Measurements from ENCODE around the gene ARHGAP26.

The ARHGAP26 gene

DNA sequence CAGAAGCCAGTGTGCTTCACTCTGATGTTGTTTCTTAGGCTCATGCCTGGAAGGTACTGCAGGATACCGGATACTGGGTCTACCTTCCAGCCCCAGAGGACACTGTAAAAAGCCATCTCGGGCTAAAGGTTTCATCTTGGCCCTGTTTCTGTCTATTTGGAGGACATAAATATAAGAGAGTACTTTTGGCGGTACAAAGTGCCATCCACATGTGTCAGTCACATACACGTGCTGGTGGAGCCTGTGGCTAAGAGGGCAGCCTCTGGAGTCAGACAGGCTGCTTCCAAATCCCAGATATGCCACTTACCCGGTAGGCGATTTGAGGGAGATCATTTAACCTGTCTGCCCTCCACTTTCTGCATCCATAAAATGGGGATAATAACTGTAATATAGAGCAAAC lies 472.9 kb downstream of the ARHGAP26 start:
- no peak for DNase-seq

DNA sequence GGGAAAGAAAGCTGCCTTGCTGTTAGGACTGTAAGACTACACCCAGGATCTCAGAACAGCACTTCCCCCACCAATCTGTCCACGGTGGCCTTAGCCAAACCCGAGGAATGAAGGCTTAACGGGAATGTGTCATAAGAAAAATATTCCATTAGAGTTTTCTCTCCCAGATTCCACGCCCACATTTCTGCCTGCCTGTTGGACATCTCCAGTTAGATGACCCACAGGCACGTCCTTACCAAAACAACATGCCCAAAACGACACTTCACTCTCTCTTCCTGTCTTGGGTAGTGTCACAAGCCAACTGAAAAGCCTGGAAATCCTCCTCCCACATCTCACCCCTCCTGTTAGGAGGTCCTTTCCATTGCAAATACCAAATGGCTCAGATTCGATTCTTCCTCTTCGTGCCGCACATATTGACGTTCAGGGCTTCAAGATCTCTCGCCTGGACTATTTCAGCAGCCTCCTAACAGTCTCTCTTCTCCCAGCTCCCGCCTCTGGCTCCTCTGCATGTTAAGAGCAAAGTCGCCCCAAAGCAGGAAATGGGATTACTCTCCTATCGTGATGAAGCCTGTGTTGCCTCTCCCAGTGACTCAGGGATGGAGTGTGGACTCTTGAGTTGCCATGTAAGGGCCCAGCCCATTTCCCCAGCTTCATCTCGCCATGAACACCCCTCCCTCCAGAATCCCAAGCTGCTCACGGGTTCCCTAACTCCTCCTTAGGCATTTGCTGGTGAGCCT lies 474.0 kb downstream of the ARHGAP26 start:
- DNase-seq: peak; percentile 88

DNA sequence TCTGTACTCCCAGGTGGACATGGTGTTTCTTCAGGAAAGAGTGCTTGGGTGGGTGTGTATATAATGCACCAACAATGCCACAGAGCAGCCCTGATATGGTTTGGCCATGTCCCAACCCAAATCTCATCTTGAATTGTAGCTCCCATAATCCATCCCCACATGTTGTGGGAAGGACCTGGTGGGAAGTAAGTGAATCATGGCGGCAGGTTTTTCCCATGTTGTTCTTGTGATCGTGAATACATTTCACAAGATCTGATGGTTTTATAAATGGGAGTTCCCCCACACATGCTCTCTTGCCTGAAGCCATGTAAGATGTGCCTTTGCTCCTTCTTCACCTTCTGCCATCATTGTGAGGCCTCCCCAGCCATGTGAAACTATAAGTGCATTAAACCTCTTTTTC lies 474.8 kb downstream of the ARHGAP26 start:
- DNase-seq: no peak

DNA sequence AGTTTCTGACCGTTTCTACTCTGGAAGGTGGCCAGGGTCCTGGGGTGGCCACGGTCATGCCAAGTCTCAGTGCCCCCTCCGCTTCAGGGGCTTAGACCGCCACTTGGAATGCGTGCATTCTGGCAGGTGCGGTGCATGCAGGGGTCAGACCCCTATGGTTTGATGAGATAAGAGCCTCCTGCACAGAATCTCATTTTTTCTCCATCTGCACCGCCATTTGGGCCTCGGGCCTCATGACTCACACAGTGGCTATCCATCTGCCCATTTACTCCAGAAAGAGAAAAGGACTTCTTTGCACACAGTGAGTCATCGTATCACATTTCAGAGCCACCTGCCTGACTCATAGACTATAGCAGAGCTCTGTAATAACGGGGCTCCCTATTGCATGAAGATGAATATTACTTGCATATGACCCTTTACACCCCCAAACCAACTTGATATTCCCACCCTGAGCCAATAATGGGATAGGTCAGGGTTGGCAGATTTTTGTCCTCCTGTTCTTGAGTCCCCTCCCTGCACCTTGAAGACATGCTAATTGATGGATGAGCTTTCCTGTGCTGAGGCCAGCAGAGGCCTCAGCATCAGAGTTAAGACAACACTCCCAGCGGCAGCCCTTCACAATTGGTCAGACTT lies 475.9 kb downstream of the ARHGAP26 start:
- DNase-seq: peak; percentile 95

DNA sequence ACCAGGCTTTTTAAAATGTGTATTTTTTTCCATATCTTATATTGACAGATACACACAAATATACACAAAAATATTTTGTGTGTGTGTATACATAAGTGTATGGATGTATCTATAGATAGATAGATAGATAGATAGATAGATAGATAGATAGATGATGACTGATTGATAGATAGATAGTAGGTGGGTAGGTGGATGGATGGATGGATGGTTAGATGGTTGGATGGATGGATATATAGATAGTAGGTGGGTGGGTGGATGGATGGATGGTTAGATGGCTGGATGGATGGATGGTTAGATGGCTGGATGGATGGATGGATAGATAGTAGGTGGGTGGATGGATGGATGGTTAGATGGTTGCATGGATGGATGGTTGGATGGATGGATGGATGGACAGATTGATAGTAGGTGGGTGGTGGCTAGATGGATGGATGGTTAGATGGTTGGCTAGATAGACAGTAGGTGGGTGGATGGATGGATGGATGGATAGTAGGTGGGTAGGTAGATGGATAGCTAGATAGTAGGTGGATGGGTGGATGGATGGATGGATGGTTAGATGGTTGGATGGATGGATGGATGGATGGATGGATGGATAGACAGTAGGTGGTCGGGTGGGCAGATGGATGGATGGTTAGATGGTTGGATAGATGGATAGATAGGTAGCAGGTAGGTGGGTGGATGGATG lies 477.1 kb downstream of the ARHGAP26 start:
- DNase-seq: no peak

DNA sequence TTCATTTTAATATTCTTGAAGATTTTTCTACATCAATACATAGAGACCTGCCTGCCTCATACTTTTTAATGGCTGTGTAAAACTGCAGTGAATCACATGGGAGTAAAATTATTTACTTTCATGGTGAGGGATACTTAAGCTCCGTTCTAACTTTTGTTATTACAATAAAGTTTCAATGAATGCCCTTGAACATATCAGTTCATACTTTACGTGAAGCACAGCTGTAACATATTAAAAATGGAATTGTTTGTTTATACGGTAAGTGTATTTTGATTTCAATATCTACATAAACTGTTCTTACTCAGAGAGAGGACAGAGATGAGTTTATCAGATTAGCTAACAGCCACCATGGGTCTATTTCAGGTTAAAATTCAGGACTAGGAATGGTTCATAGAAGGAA lies 478.2 kb downstream of the ARHGAP26 start:
- no peak for DNase-seq

DNA sequence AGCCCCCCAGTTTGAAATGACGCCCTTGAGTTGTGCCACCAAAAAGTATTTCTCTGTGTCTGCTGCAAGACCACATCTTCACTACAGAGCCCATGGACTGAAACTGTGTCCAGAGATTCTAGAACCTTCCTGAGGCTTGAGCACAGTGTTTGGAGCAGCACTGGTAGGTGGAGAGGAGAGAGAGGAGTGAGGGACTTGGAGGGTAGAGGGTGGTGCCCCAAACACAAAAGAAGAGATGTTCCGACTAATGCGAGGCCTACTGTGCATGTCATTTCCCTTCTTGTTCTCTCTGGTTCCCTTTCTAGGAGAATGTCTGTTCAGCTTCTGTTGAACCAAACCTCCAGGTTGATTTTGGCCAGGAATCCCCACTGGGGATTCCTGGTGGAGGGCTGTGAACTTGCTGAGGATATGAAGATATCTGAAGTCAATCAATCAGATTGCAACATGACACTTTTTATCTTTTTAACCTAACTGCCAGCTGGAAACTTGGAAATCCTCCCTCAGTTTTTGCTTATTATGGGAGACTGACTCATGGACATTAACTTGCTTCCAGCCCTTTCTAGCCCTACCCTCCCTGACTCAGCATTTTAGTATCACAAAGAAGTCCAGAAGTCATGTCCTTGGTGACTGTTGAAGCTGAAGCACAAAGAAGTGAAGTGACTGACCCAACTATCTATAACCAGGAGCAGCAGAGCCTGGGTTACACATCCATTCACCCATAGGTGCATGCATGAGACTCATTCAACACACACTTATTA lies 478.8 kb downstream of the ARHGAP26 start:
- no peak for DNase-seq

DNA sequence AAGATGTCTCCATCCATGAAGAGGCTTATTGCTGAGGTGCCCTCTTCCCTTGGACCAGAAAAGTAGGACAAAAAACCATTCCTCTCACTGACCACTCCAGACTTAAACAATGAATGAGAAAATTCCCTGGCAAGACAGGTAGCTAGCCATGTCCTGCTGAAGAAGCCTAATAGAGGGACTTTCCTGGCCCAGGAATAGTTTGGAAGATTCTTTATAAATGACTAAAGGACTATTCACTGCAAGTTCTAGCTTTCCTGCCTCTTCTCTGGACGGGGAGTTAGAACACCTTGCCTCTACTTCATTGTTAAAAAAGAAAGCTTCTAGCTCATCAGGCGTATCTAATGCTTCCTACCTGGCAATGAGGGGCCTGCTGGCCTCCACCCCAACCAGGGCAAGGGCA lies 479.7 kb downstream of the ARHGAP26 start:
- DNase-seq: no peak

DNA sequence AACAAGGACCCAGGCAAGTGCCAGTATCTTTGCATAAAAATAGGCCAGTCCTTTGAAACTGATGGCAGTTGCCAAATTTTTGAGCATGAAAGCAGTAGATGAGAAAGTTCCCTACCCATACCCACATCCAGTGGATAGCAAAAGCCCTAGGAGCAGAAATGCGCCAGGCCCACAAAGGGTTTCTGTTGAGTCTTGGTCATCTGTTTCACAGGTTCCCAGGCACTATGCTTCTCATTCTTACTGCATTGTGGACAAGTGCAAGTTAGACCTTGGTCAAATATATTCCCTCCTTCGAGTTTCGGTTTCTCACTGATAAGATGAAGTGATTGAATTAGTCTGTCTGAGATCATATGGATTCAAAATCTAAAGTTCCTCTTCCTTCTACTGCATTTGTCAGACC lies 481.0 kb downstream of the ARHGAP26 start:
- DNase-seq: no peak

DNA sequence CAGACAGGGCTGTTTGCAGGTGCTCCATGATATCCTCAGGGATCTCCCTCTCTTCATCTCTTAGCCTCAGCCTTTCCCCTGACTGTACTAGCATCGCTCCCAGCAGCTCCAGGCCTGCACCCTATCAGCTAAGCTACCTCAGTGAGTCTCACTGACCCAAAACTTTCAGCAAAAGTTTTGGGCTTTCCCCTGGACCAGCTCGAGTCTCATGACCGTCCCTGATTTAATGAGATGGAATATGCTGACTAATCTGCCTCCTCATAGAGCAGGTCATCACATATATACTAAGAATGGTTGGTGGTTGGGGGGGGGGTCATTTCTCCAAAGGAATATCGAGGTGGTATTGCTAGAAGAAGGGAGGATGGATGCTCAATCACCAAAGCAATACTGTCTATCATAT lies 481.8 kb downstream of the ARHGAP26 start:
- DNase-seq: no peak

DNA sequence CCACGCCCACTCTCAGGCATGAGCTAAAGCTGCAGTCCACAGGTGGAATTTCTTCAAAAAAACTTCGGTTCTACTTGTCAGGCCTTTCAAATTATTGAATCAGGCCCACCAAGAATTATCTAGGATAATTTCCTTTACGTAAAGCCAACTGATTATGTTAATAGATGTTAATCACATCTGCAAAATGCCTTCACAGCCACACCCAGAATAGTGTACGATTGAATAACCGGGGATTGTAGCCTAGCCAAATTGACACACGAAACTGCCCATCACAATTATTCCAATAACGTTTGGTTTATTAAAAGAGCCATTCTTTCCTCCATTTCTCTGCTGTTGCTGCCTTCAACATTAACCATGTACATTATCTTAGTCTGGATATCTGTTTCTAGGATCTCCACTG lies 484.6 kb downstream of the ARHGAP26 start:
- no peak for DNase-seq

DNA sequence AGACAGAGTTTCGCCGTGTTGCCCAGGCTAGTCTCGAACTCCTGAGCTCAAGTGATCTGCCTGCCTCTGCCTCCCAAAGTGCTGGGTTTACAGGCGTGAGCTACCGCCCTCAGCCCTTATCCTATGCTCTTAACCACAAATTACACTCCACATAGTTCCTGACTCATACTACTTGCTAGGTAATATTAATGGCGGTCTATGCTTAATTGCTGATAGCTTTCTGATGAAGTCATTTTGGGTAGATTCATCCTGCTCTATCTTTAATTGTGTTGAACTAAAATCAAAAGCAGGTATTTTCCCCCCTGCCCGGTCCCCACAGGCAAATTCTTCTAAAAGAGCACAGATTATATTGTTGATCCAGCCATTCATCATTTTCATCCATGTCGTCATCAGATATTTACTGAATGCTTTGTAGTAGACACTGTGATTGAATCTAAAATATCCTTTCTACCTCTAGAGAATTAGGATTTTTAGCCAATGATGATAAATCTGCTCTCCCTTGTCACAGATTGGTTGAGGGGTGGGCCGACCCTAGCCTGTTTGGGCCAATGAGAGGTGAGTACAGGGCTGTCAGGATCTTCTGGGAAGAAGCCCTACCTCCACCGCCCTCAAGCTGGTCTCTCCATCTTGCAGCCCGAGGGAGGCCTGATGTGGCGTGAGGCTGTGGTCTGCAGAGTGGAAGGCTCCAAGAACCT lies 488.5 kb downstream of the ARHGAP26 start:
- DNase-seq: no peak

DNA sequence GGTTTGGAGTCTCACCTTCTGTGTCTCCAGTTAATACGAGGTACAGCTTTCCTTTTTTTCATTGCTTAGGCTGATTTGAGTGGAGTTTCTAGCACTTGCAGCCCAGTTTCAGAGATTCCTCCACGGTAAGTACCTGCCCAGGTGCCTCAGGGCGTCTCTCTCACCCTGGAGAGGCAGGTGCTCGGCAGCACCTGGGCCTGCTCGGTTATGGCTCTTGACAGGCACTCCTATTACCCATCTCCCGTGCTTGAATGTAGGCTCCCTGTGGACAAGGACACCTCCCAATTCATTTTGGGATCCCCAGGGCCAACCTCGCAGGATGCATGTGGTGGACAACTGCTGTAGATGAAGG lies 489.1 kb downstream of the ARHGAP26 start:
- DNase-seq: no peak

DNA sequence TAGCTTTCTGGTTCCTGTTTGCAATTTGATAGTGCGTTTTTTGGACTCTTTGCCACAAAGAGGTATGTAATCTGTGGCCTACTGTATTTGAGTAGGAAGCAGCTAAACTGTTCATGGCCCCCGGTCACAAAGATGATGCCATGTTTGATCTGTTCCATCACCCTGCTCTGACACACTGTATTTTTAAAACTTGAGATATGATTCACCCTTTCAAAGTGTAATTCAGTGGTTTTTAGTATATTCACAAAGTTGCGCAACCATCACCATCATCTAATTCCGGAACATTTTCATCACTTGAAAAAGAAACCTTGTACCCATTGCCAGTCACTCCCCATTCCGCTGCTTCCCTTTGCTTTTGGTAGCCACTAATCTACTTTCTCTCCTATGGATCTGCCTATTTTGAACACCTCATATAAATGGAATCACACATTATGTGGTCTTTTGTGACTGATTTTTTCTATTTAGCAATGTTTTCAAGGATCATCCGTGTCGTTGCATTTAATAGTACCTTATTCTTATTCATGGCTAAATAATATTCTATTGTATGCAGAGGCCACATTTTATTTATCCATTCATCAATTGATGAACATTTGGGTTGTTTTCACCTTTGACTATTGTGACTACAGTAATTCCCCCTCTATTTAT lies 491.7 kb downstream of the ARHGAP26 start:
- DNase-seq: no peak

DNA sequence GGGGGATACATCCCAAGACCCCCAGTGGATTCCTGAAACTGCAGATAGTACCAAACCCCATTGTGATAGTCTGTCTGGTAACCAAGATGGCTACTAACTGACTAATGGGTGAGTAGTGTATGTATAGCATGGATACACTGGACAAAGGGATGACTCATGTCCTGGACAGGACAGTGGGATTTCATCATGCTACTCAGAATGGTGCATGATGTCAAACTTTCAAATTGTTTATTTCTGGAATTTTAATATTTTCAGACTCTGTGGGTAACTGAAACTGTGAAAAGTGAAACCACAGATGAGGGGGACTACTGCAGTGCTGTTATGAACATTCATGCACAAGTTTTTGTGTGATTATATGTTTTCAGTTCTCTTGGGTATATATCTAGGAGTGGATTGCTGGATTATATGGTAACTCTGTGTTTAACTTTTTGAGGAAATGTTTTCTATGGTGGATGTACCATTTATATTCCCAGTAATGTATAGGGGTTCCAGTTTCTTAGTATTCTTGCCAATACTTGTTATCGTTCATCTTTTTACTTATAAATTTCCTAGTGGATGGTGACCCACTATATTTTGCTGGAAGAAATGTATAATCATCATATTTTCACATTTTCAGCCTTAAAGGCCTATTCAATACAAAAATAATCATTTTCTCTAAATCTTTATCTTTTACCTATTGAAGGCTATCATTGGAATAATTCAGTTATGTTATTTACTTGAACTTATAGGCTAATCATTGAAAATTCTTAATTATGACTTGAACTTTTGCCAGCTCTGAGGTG lies 492.4 kb downstream of the ARHGAP26 start:
- no peak for DNase-seq

DNA sequence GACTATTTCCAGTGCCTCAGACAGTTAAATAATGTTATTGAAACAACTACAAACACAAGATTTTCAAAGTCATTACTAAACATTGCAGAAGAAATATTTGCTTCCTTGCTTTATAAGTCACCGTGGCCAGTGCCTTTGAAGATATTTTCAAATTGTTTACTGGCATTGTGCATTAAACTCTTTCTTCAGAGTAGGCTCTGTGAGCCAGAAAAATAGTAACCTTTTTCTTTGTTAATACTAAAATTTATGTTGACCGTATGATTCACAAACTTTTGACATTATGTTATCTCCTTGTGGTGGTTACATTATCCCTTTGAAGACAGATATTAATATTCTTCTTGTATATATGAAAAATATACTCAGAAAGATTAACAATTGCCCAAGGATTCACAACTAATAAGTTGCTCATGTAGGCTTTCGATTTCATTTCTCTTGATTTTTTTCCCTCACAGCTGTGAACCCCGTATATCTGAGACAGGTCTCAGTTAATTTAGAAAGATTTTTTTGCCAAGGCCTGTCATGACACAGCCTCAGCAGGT lies 493.2 kb downstream of the ARHGAP26 start:
- no peak for DNase-seq

DNA sequence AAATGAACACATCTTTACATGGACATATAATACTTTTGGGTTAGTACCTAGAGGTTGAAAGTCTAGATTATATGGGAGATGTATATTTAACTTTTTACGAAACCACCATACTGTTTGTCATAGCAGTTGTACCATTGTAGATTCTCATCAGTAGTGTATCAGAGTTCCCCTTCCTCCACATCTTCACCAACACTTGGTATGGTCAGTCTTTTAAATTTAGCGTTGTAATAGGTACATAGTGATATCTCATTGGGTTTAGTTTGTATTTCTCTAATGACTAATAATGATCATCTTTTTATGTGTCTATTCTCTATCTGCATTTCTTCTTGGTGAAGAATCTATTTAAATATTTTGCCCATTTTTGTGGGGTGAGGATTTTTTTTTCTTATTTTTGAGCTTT lies 495.8 kb downstream of the ARHGAP26 start:
- no peak for DNase-seq

DNA sequence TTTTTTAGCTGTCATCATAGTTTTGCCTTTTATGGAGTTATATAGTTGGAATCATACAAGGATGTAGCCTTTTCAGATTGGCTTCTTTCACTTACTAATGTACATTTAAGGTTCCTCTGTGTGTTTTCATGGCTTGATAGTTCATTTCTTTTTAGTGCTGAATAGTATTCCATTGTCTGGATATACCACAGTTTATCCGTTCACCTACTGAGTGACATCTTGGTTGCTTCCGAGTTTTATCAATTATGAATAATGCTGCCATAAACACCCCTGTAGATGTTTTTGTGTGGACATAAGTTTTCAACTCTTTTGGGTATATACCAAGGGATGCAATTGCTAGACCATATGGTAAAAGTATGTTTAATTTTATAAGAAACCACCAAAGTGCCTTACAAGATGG lies 497.0 kb downstream of the ARHGAP26 start:
- no peak for DNase-seq

DNA sequence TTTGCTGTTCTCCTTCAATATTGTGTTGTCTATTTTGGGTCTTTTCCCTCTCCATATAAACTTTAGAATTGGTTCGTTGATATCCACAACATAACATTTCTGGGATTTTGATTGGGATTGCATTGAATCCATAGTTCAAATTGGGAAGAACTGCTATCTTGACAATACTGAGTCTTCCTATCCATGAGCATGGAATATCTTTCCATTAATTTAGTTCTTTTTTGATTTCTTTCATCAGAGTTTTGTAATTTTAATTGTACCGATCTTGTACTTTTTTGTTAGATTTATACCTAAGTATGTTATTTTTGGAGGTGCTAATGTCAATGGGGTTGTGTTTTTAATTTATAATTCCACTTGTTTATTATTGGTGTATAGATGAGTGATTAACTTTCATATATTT lies 498.2 kb downstream of the ARHGAP26 start:
- no peak for DNase-seq

DNA sequence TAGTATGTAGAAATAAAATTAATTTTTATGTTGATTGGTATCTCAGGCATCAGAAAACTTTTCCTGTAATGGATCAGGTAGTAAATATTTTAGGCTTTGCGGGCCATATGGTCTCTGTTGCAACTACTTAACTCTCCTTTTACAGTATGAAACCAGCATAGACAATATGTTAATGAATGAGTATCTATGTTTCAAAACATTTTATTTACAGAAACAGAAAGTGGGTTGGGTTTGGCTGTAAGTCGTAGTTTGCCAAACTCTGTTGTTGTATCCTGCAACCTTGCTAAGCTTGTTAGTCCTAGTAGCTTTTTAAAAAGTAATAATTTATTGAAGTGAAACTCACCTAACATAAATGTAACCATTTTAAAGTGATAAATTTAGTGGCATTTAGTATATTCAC lies 501.3 kb downstream of the ARHGAP26 start:
- DNase-seq: no peak

DNA sequence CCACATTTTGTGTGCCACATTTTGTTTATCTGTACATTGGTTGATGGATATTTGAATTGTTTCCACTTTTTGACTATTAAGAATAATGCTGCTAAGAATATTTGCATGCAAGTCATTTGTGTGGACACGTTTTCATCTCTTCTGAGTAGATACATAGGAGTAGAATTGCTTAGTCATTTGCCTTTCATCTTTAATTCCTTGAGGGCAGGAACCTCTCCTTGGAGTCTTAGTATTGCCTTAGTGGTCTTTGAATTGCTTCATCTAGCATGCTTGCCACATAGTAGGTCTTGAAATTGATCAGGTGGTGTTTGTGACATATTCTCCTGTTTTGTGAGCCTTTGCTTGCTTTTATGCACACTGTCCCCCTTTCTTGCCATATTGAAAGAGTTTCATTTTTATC lies 504.8 kb downstream of the ARHGAP26 start:
- no peak for DNase-seq

All from NCI-H446 treated with DMSO at 0.1 percent for 48 hours (cell line).